Endothelial cell (in vitro differentiated cells): ENCODE results near the gene KIAA1755. TPM values are rescaled to one million over a fixed set of nuclear protein-coding genes. Genes with fewer than 3 reads are reported as not detected.

ENCODE experiments used
- DNase-seq: peaks from one replicate; pipeline ENCODE4 v3.0.0; 2021; ENCODE audit warnings: low spot score
- H3K27ac Mint-ChIP-seq: one replicate; pipeline ENCODE4 v1.8.0; 2021; ENCODE audit warnings: mixed read lengths, inconsistent platforms; ENCODE audit not compliant: unreplicated experiment
- H3K27me3 Mint-ChIP-seq: one replicate; pipeline ENCODE4 v1.8.0; 2021; ENCODE audit warnings: mild to moderate bottlenecking, moderate library complexity, mixed read lengths, inconsistent platforms; ENCODE audit not compliant: unreplicated experiment
- H3K36me3 Mint-ChIP-seq: one replicate; pipeline ENCODE4 v1.8.0; 2021; ENCODE audit warnings: mild to moderate bottlenecking, low read depth, mixed read lengths, inconsistent platforms; ENCODE audit not compliant: unreplicated experiment
- H3K4me1 Mint-ChIP-seq: one replicate; pipeline ENCODE4 v1.8.0; 2021; ENCODE audit warnings: mild to moderate bottlenecking, mixed read lengths, inconsistent platforms; ENCODE audit not compliant: unreplicated experiment
- H3K4me3 Mint-ChIP-seq: one replicate; pipeline ENCODE4 v1.8.0; 2021; ENCODE audit warnings: mild to moderate bottlenecking, mixed read lengths, inconsistent platforms; ENCODE audit not compliant: unreplicated experiment
- H3K9me3 Mint-ChIP-seq: one replicate; pipeline ENCODE4 v1.8.0; 2021; ENCODE audit warnings: mixed read lengths, inconsistent platforms; ENCODE audit not compliant: unreplicated experiment
- CTCF ChIP-seq: fragments of 200-600 bp; sonication (generic); IDR thresholded peaks from one replicate; pipeline ENCODE4 v1.5.0; 2021; ENCODE audit warnings: antibody characterized with exemption; ENCODE audit not compliant: unreplicated experiment
- total RNA-seq: library from RNA; stranded (reverse); fragmentation: NEBNext Ultra II Directional; extraction: Animal tissue kit (Norgen Biotek cat#: 25700); gene quantifications from one replicate; pipeline ENCODE4 v1.2.1, GENCODE V29; 2021; ENCODE audit not compliant: unreplicated experiment

KIAA1755 gene
- total RNA-seq, 1 donor from 2014 or later = not detected

DNA sequence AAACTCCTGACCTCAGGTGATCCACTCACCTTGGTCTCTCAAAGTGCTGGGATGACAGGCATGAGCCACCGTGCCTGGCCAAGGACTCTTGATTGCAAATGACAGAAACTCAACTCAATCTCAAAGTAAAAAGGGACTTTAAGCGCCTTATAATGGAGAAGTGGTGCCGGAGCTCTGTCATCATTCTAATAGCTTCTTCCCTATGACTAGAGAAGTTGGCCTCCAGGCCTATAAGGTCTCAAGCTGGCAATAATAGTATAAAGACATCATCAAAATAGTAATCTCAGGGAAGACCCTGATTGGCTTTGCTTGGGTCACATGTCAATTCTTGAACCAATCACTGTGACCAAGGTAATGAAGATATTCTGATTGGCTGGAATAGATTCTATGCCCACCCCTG lies 8.5 kb upstream of the KIAA1755 start:
- no peak for TF ChIP-seq CTCF
- Mint-ChIP-seq H3K27me3 (no peaks in the 10 kb centered on the region), H3K9me3 (no peaks in the 10 kb centered on the region), H3K4me1 (no peaks in the 10 kb centered on the region), H3K4me3 (no peak overlapping the region), H3K27ac (no peak overlapping the region), H3K36me3 (no peaks in the 10 kb centered on the region)
- DNase-seq = no peak

GRCh38 chr20:38267901-38268514 lies 7.5 kb upstream of the KIAA1755 start:
- Mint-ChIP-seq H3K27ac (no peak overlapping the region), H3K4me1 (no peaks in the 10 kb centered on the region), H3K27me3 (peaks cover 3% of the 10 kb centered on the region), H3K4me3 (no peak overlapping the region), H3K36me3 (no peaks in the 10 kb centered on the region), H3K9me3 (no peaks in the 10 kb centered on the region)
- DNase-seq = no peak
- no peak for TF ChIP-seq CTCF

- H3K4me3 Mint-ChIP-seq = no peak overlapping the region
- no peak for TF ChIP-seq CTCF
- no peak for DNase-seq
- H3K27ac Mint-ChIP-seq = no peak overlapping the region
- no peaks in the 10 kb centered on the region for H3K9me3 Mint-ChIP-seq
- H3K27me3 Mint-ChIP-seq = peaks cover 4% of the 10 kb centered on the region
- no peaks in the 10 kb centered on the region for H3K4me1 Mint-ChIP-seq
- H3K36me3 Mint-ChIP-seq = no peaks in the 10 kb centered on the region
Observed at GRCh38 chr20:38267296-38267695, 6.8 kb upstream of the KIAA1755 start.

- Mint-ChIP-seq H3K27ac (no peak overlapping the region), H3K4me3 (no peak overlapping the region), H3K27me3 (peaks cover 4% of the 10 kb centered on the region), H3K36me3 (no peaks in the 10 kb centered on the region), H3K4me1 (no peaks in the 10 kb centered on the region), H3K9me3 (no peaks in the 10 kb centered on the region)
- no peak for TF ChIP-seq CTCF
- DNase-seq = no peak
Observed at GRCh38 chr20:38266426-38266825, 5.9 kb upstream of the KIAA1755 start.

DNA sequence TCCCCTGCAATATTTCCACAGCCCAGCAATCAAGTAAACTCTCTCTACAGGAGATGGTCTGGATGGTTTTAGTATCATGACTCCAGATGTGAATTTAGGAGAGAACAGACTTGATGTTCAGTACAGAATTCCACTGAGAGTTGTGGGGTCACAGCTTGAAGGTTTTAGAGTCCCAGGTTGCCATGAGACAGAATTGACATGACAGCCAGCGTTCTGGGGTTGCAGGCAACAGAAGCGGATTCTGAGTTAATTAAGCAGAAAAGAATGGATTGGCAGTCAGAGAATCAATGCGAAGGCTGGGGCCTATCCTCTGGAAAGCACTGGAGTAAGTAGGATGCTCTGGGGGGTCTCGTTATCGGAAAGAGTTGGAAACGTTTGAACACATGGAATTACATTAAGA lies 2.4 kb upstream of the KIAA1755 start:
- Mint-ChIP-seq H3K4me3 (no peak overlapping the region), H3K27me3 (peaks cover 13% of the 10 kb centered on the region), H3K36me3 (no peaks in the 10 kb centered on the region), H3K4me1 (peaks cover 3% of the 10 kb centered on the region), H3K9me3 (no peaks in the 10 kb centered on the region), H3K27ac (no peak overlapping the region)
- no peak for DNase-seq
- no peak for TF ChIP-seq CTCF
